Loucy (cell line): ENCODE data around the gene FGF3.

Experiments
- EZH2phosphoT487 ChIP-seq: fragments of 200-600 bp; IDR thresholded peaks from 2 replicates; pipeline ENCODE4 v1.6.1; 2018; ENCODE audit warnings: antibody characterized with exemption, mild to moderate bottlenecking, moderate library complexity, borderline replicate concordance
- TF ChIP-seq, protein P1 (sequence below): fragments of 200-600 bp; sonication (generic); conservative IDR thresholded peaks from 2 replicates; pipeline ENCODE4 v1.5.1; 2014; ENCODE audit warnings: mild to moderate bottlenecking, antibody characterized with exemption, low read length

DNA sequence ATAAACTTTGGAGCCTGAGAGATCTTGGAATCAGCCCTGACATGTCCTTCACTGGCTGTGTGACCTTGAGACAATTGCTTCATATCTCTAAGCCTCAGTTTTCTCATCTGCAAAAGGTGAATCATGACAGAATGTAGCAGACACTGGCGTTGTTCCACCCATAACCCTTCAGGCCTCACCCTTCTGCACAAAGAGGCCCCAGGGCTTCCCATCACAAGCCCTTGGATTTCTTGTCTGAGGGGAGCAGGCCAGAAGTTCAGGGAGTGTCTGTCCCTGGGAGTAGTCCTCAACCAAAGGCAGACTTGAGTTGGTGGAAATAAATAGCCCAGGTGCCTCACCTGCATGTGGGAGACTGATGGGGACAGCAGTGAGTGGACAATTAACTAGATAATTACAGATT lies 16.6 kb downstream of the FGF3 start:
- TF ChIP-seq, protein P1, sequence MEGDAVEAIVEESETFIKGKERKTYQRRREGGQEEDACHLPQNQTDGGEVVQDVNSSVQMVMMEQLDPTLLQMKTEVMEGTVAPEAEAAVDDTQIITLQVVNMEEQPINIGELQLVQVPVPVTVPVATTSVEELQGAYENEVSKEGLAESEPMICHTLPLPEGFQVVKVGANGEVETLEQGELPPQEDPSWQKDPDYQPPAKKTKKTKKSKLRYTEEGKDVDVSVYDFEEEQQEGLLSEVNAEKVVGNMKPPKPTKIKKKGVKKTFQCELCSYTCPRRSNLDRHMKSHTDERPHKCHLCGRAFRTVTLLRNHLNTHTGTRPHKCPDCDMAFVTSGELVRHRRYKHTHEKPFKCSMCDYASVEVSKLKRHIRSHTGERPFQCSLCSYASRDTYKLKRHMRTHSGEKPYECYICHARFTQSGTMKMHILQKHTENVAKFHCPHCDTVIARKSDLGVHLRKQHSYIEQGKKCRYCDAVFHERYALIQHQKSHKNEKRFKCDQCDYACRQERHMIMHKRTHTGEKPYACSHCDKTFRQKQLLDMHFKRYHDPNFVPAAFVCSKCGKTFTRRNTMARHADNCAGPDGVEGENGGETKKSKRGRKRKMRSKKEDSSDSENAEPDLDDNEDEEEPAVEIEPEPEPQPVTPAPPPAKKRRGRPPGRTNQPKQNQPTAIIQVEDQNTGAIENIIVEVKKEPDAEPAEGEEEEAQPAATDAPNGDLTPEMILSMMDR: no peak
- no peak for TF ChIP-seq EZH2phosphoT487
